Measurements from ENCODE around the gene FIBP.
A peak's percentile ranks its signal among the peaks of the same experiment; 100 is the strongest.

The FIBP gene

GRCh38 chr11:65842144-65842543 lies 46.1 kb downstream of the FIBP start:
- no peak overlapping the region for H3K4me3 ChIP-seq (replicated peaks; ENCODE audit: low read depth, low read length)
- DNase-seq (ENCODE audit: extremely low read depth, low read depth), result no peak
- TF ChIP-seq CTCF (IDR thresholded peaks at IDR 0.05; ENCODE audit: low read depth, low read length, missing control alignments), result no peak

GRCh38 chr11:65834202-65834601 lies 54.1 kb downstream of the FIBP start:
- DNase-seq (ENCODE audit: extremely low read depth, low read depth), result no peak
- TF ChIP-seq CTCF (IDR thresholded peaks at IDR 0.05; ENCODE audit: low read depth, low read length, missing control alignments), result no peak
- peak overlapping the region; percentile 73 for H3K4me3 ChIP-seq (replicated peaks; ENCODE audit: low read depth, low read length)

Data from HFF-Myc (cell line).